GM12892 (cell line): ENCODE results near the gene BIN2.

Source experiments
- POLR2A ChIP-seq: IDR thresholded peaks from 2 replicates; pipeline ENCODE4 v1.6.1; 2011; ENCODE audit warnings: low read depth, low read length, control low read depth
- TAF1 ChIP-seq: IDR thresholded peaks from 2 replicates; pipeline ENCODE4 v1.6.1; 2011; ENCODE audit warnings: low read depth, mild to moderate bottlenecking, control low read depth, low read length, borderline replicate concordance

DNA sequence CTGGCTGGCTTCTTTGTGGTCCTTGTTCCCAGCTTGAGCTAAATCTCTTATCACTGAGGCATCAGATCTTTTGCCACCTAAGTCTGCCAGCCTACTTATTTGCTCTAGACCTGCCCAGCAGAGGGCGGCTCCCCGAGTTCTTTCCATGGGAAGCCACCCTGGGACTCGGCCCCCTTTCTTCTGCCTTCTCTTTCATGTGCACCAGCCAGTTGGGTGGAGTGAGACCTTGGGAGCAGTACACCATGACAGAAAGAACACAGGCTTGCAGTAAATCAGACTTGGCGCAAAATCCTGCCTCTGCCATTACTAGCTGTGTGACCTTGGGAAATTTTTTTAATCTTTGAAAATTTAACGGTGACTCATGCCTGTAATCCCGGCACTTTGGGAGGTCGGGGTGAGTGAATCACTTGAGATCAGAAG lies 61.2 kb downstream of the BIN2 start:
- no peak for TF ChIP-seq POLR2A
- no peak for TF ChIP-seq TAF1
